PC-9 (cell line): ENCODE results near the gene PODXL.

Experiments used
- CTCF ChIP-seq: fragments of 200-600 bp; sonication (generic); conservative IDR thresholded peaks from 2 replicates; pipeline ENCODE4 v1.6.1; 2017; ENCODE audit warnings: mixed run types, antibody characterized with exemption, mild to moderate bottlenecking, moderate library complexity
- EZH2 ChIP-seq: fragments of 200-600 bp; sonication (generic); IDR thresholded peaks from 2 replicates; pipeline ENCODE4 v1.8.0; 2017; ENCODE audit warnings: antibody characterized with exemption, low read depth

GRCh38 chr7:131600085-131600881 is 43.9 kb upstream of the PODXL start:
- TF ChIP-seq CTCF, result no peak
- TF ChIP-seq EZH2, result no peak
